Measurements from ENCODE around the gene KLC3.

The KLC3 gene

GRCh38 chr19:45345506-45345860 is 4.9 kb downstream of the KLC3 start:
- Histone ChIP-seq H3K9me3 (ENCODE audit: control insufficient read depth, insufficient read depth, low read length) (no peaks in the 10 kb centered on the region), H4K20me1 (ENCODE audit: control insufficient read depth, insufficient read depth, low read depth, low read length) (no peaks in the 10 kb centered on the region), H3K79me2 (ENCODE audit: control insufficient read depth, low read length) (no peaks in the 10 kb centered on the region), H3K27ac (ENCODE audit: low read depth, low read length) (no peak overlapping the region), H3K27me3 (ENCODE audit: control insufficient read depth, low read length) (no peaks in the 10 kb centered on the region), H3K36me3 (ENCODE audit: control insufficient read depth, low read length) (no peaks in the 10 kb centered on the region), H3K4me1 (ENCODE audit: control insufficient read depth, low read length) (peaks cover 3% of the 10 kb centered on the region), H3K4me2 (ENCODE audit: low read length) (no peak overlapping the region), H3K9me2 (replicated peaks; ENCODE audit: control insufficient read depth, low read length) (no peaks in the 10 kb centered on the region), H3F3A (ENCODE audit: control insufficient read depth, insufficient read depth) (no peaks in the 10 kb centered on the region), H3K4me3 (ENCODE audit: low read length) (no peak overlapping the region)
- TF ChIP-seq EZH2phosphoT487 (IDR thresholded peaks at IDR 0.05; ENCODE audit: borderline replicate concordance, low read length) (no peak), CTCF (IDR thresholded peaks at IDR 0.05; ENCODE audit: low read depth, low read length, poor library complexity, severe bottlenecking) (no peak)

- Histone ChIP-seq H3K4me2 (ENCODE audit: low read length) (no peak overlapping the region), H3K36me3 (ENCODE audit: control insufficient read depth, low read length) (peaks cover 6% of the 10 kb centered on the region; the same call in 1 of the 2 replicates), H3K4me3 (ENCODE audit: low read length) (no peak overlapping the region), H3K4me1 (ENCODE audit: control insufficient read depth, low read length) (no peaks in the 10 kb centered on the region), H3K9me3 (ENCODE audit: control insufficient read depth, insufficient read depth, low read length) (no peaks in the 10 kb centered on the region), H3K27me3 (ENCODE audit: control insufficient read depth, low read length) (no peaks in the 10 kb centered on the region), H3K79me2 (ENCODE audit: control insufficient read depth, low read length) (no peaks in the 10 kb centered on the region), H3F3A (ENCODE audit: control insufficient read depth, insufficient read depth) (no peaks in the 10 kb centered on the region), H4K20me1 (ENCODE audit: control insufficient read depth, insufficient read depth, low read depth, low read length) (no peaks in the 10 kb centered on the region), H3K9me2 (replicated peaks; ENCODE audit: control insufficient read depth, low read length) (no peaks in the 10 kb centered on the region), H3K27ac (ENCODE audit: low read depth, low read length) (no peak overlapping the region)
- TF ChIP-seq EZH2phosphoT487 (IDR thresholded peaks at IDR 0.05; ENCODE audit: borderline replicate concordance, low read length) (no peak), CTCF (IDR thresholded peaks at IDR 0.05; ENCODE audit: low read depth, low read length, poor library complexity, severe bottlenecking) (no peak)
Observed at GRCh38 chr19:45346449-45346848, 5.9 kb downstream of the KLC3 start.

DNA sequence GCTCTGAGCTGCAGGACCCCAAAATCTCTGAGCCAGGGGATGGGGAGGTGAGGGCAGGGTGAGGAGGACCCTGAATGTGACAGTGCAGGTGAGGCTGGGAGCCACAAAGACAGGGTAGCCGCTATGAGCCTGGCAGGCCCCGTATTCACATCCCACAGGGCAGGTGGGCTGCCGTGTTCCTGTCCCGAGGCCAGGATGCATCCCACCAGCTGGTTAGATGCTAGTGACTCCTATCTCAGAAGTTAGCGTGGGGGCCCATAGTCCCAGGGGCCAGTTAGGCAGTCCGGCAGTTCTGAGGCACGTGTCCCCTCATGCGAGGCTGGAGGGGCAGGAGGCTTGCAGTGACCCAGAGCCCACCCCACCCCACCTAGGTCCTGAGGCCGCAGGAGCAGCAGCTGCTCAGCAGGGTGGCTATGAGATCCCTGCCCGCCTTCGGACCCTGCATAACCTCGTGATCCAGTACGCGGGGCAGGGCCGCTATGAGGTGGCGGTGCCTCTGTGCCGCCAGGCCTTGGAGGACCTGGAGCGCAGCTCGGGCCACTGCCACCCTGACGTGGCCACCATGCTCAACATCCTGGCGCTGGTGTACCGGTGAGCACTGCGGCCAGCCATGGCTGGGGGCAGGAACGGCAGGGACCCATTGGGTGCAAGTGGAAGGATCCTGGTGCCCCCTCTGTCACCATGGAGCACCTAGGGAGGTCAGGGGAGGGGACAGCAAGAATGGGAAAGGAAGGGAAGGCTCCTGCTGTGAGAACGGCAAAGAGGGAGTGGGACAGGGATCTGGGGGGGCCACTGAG is 7.2 kb downstream of the KLC3 start:
- H4K20me1 ChIP-seq (ENCODE audit: control insufficient read depth, insufficient read depth, low read depth, low read length), result no peaks in the 10 kb centered on the region
- TF ChIP-seq EZH2phosphoT487 (IDR thresholded peaks at IDR 0.05; ENCODE audit: borderline replicate concordance, low read length) (no peak), CTCF (IDR thresholded peaks at IDR 0.05; ENCODE audit: low read depth, low read length, poor library complexity, severe bottlenecking) (no peak)
- no peaks in the 10 kb centered on the region for H3K9me2 ChIP-seq (replicated peaks; ENCODE audit: control insufficient read depth, low read length)
- H3K4me3 ChIP-seq (ENCODE audit: low read length), result no peak overlapping the region
- H3K27me3 ChIP-seq (ENCODE audit: control insufficient read depth, low read length), result no peaks in the 10 kb centered on the region
- H3K4me2 ChIP-seq (ENCODE audit: low read length), result no peak overlapping the region
- H3K4me1 ChIP-seq (ENCODE audit: control insufficient read depth, low read length), result no peaks in the 10 kb centered on the region
- H3K36me3 ChIP-seq (ENCODE audit: control insufficient read depth, low read length), result peaks cover 7% of the 10 kb centered on the region; the same call in 1 of the 2 replicates
- no peak overlapping the region for H3K27ac ChIP-seq (ENCODE audit: low read depth, low read length)
- H3F3A ChIP-seq (ENCODE audit: control insufficient read depth, insufficient read depth), result no peaks in the 10 kb centered on the region
- no peaks in the 10 kb centered on the region for H3K9me3 ChIP-seq (ENCODE audit: control insufficient read depth, insufficient read depth, low read length)
- H3K79me2 ChIP-seq (ENCODE audit: control insufficient read depth, low read length), result no peaks in the 10 kb centered on the region
